RWPE2 (cell line): ENCODE results near the gene CDX2.

Experiments
- ATAC-seq: fragments of 200-7000 bp; cut with Tn5 transposase; 3 replicates; pipeline ENCODE4 v1.9.1; 2021; ENCODE audit warnings: low read depth
- DNase-seq: peaks from one replicate; pipeline ENCODE4 v3.0.0-alpha.2; 2020; ENCODE audit warnings: low spot score
- H3K27ac ChIP-seq: fragments of 450-650 bp; 2 replicates; pipeline ENCODE4 v1.5.1; 2017; ENCODE audit warnings: mild to moderate bottlenecking; ENCODE audit not compliant: poor library complexity, severe bottlenecking
- H3K27me3 ChIP-seq: fragments of 250-450 bp; sonication (Bioruptor Pico); 2 replicates; pipeline ENCODE4 v1.5.1; 2021; ENCODE audit warnings: mild to moderate bottlenecking, moderate library complexity; ENCODE audit not compliant: insufficient read depth, poor library complexity, severe bottlenecking
- H3K36me3 ChIP-seq: fragments of 250-450 bp; sonication (Bioruptor Pico); 2 replicates; pipeline ENCODE4 v1.5.1; 2020; ENCODE audit warnings: low read depth, mild to moderate bottlenecking, moderate library complexity
- H3K4me1 ChIP-seq: fragments of 250-450 bp; sonication (Bioruptor Pico); 2 replicates; pipeline ENCODE4 v1.5.1; 2021; ENCODE audit warnings: mild to moderate bottlenecking, moderate library complexity; ENCODE audit not compliant: insufficient read depth, poor library complexity, severe bottlenecking
- H3K4me3 ChIP-seq: fragments of 250-450 bp; sonication (Bioruptor Pico); 2 replicates; pipeline ENCODE4 v1.5.1; 2021; ENCODE audit warnings: mild to moderate bottlenecking, moderate library complexity; ENCODE audit not compliant: severe bottlenecking
- H3K9me3 ChIP-seq: fragments of 250-450 bp; sonication (Bioruptor Pico); 2 replicates; pipeline ENCODE4 v1.5.1; 2021; ENCODE audit warnings: mild to moderate bottlenecking, moderate library complexity; ENCODE audit not compliant: severe bottlenecking
- CTCF ChIP-seq: fragments of 450-650 bp; IDR thresholded peaks from one replicate; pipeline ENCODE4 v1.5.1; 2017; ENCODE audit warnings: mild to moderate bottlenecking, moderate library complexity; ENCODE audit not compliant: poor library complexity, severe bottlenecking

The CDX2 gene

GRCh38 chr13:27962982-27963381 is 6.1 kb downstream of the CDX2 start:
- H3K4me1 ChIP-seq = no peaks in the 10 kb centered on the region

GRCh38 chr13:27962128-27962841 is 6.8 kb downstream of the CDX2 start:
- TF ChIP-seq CTCF = no peak
- Histone ChIP-seq H3K27ac (no peak overlapping the region), H3K27me3 (peaks cover 92% of the 10 kb centered on the region), H3K36me3 (no peaks in the 10 kb centered on the region), H3K4me3 (no peak overlapping the region), H3K9me3 (no peaks in the 10 kb centered on the region), H3K4me1 (no peaks in the 10 kb centered on the region)
- no peak for ATAC-seq
- DNase-seq = no peak

More at GRCh38 chr13:27962982-27963381, 6.1 kb downstream of the CDX2 start:
- no peak for ATAC-seq
- H3K27ac ChIP-seq = no peak overlapping the region
- H3K9me3 ChIP-seq = no peaks in the 10 kb centered on the region
- H3K27me3 ChIP-seq = peaks cover 92% of the 10 kb centered on the region
- H3K36me3 ChIP-seq = no peaks in the 10 kb centered on the region
- no peak for TF ChIP-seq CTCF
- DNase-seq = no peak
- no peak overlapping the region for H3K4me3 ChIP-seq

- Histone ChIP-seq H3K4me1 (no peaks in the 10 kb centered on the region), H3K27me3 (peaks cover 92% of the 10 kb centered on the region), H3K27ac (no peak overlapping the region), H3K4me3 (no peak overlapping the region), H3K9me3 (no peaks in the 10 kb centered on the region), H3K36me3 (no peaks in the 10 kb centered on the region)
- ATAC-seq (no peak), DNase-seq (no peak)
- TF ChIP-seq CTCF = no peak
Measured at GRCh38 chr13:27961227-27962085, 7.7 kb downstream of the CDX2 start.

GRCh38 chr13:27960362-27961226 is 8.5 kb downstream of the CDX2 start:
- Histone ChIP-seq H3K36me3 (no peaks in the 10 kb centered on the region), H3K4me3 (no peak overlapping the region), H3K27me3 (peaks cover 92% of the 10 kb centered on the region), H3K9me3 (no peaks in the 10 kb centered on the region), H3K4me1 (no peaks in the 10 kb centered on the region), H3K27ac (no peak overlapping the region)
- DNase-seq = no peak
- peak; percentile 17 for TF ChIP-seq CTCF
- peak; percentile 64 for ATAC-seq
